ENCODE measurements around the gene TIMM17B. TPM values are rescaled to one million over a fixed set of nuclear protein-coding genes. Genes with fewer than 3 reads are reported as not detected.

Gene TIMM17B
- 10 to 100 TPM; 36.7 to 41.0 TPM for total RNA-seq
- 10 to 100 TPM; 29.5 to 36.0 (median 33.4) TPM for polyA plus RNA-seq (ENCODE audit: insufficient read length in 6 of 6)
- long read RNA-seq, donor 1, partial matches to known transcripts: 149 of 221 reads
- long read RNA-seq, donor 1, other reads (novel, unspliced or antisense): 66 of 221 reads
- long read RNA-seq, donor 2, partial matches to known transcripts: 123 of 185 reads
- long read RNA-seq, donor 2, other reads (novel, unspliced or antisense): 61 of 185 reads
- long read RNA-seq, donor 3, partial matches to known transcripts: 126 of 153 reads
- long read RNA-seq, donor 3, other reads (novel, unspliced or antisense): 24 of 153 reads
- long read RNA-seq, donor 4, partial matches to known transcripts: 59 of 62 reads
- long read RNA-seq, donor 4, other reads (novel, unspliced or antisense): 0 of 62 reads
- long read RNA-seq, donor 5, partial matches to known transcripts: 84 of 139 reads
- long read RNA-seq, donor 5, other reads (novel, unspliced or antisense): 51 of 139 reads
- long read RNA-seq, donor 6, transcript TIMM17B-204 (7 exons, 964 nt): major isoform, 5 of 149 reads
- long read RNA-seq, donor 6, partial matches to known transcripts: 113 of 149 reads
- long read RNA-seq, donor 6, other reads (novel, unspliced or antisense): 31 of 149 reads
- long read RNA-seq, donor 7, partial matches to known transcripts: 22 of 24 reads
- long read RNA-seq, donor 7, other reads (novel, unspliced or antisense): 0 of 24 reads
- long read RNA-seq, donor 8, partial matches to known transcripts: 17 of 17 reads
- long read RNA-seq, donor 8, other reads (novel, unspliced or antisense): 0 of 17 reads
- long read RNA-seq, donor 9: 0 reads
- long read RNA-seq, donor 10, transcript TIMM17B-204 (7 exons, 964 nt): major isoform, 7 of 86 reads
- long read RNA-seq, donor 10, partial matches to known transcripts: 72 of 86 reads
- long read RNA-seq, donor 10, other reads (novel, unspliced or antisense): 6 of 86 reads
- long read RNA-seq, donor 11, partial matches to known transcripts: 58 of 61 reads
- long read RNA-seq, donor 11, other reads (novel, unspliced or antisense): 0 of 61 reads
- long read RNA-seq, donor 12, partial matches to known transcripts: 67 of 135 reads
- long read RNA-seq, donor 12, other reads (novel, unspliced or antisense): 66 of 135 reads

- ATAC-seq (peak; percentile 97), DNase-seq (peak; percentile 91 to 94 (median 93))
- Histone ChIP-seq H3K9me3 (no peaks in the 10 kb centered on the region), H3K27me3 (no peaks in the 10 kb centered on the region), H3K27ac (peak within 1 kb of the TSS; percentile 83 to 93), H3K4me1 (peaks cover 0 to 19% of the 10 kb centered on the region in 2 donors), H3K36me3 (peaks cover 0 to 26% of the 10 kb centered on the region in 2 donors), H3K4me3 (peak within 1 kb of the TSS; percentile 39 to 62)
- no peak for TF ChIP-seq CTCF (IDR thresholded peaks at IDR 0.05)
- intact Hi-C loops (cut with DNase I): no loop called here
Measured at GRCh38 chrX:48897625-48898306, at the start of gene TIMM17B, which contains the start of gene PQBP1. TSS of gene TIMM17B (minus strand) at chrX:48897768. CDS start at chrX:48897749, 19 bp downstream. TSS of gene PQBP1 (plus strand) at chrX:48897930. CDS start at chrX:48898510, 580 bp downstream.

DNA sequence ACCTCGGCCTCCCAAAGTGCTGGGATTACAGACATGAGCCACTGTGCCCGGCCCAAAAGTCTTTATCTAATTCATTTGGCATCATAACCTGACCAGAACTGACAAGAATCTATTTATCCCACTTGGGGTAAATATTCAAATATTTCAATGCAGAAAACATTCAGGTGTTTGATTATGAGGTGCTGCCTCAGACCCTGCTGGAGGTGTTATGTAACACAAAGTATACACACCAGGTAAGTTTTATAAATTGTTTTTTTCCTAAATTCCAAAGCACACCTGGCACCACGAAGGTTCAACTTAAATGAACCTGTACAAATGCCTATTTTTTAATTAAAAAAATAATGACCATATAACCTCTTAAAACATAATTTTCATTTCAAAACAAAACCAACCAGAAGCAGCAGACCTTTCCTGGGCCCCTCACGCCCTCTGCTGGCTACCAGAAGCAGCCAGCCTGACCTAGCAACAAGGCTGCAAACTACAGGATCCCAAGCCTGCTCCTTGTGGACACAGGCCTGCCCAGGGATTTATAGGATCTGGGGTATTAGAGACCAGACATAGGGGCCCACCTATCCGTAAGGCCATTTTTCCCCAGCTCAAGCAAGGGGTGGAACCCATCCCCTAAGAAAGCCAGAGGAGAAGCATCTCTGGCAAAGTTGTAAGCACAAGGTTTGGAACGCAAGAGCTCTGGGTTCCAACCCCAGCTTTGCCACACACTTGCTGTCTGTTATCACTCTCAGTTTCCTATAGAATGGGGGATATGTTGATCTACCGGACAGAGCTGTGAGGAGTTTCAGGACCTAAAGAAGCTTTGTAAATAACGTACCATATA lies 48.2 kb upstream of the TIMM17B start:
- Histone ChIP-seq H3K4me1 (peaks cover 0 to 8% of the 10 kb centered on the region in 2 donors), H3K4me3 (no peak overlapping the region), H3K27me3 (no peaks in the 10 kb centered on the region), H3K9me3 (no peaks in the 10 kb centered on the region), H3K27ac (no peak overlapping the region), H3K36me3 (peaks cover 0 to 10% of the 10 kb centered on the region in 2 donors)
- peak; percentile 64 to 66 for TF ChIP-seq CTCF (IDR thresholded peaks at IDR 0.05)
- peak; percentile 86 for ATAC-seq
- peak; percentile 39 to 80 (median 52) for DNase-seq
- intact Hi-C loops (cut with DNase I): no loop called here

GRCh38 chrX:48942895-48943294 lies 45.3 kb upstream of the TIMM17B start:
- DNase-seq (no peak), ATAC-seq (no peak)
- Histone ChIP-seq H3K36me3 (peaks cover 0 to 4% of the 10 kb centered on the region in 2 donors), H3K27ac (no peak overlapping the region), H3K27me3 (no peaks in the 10 kb centered on the region), H3K9me3 (no peaks in the 10 kb centered on the region), H3K4me1 (peaks cover 0 to 34% of the 10 kb centered on the region in 2 donors), H3K4me3 (no peak overlapping the region)
- no peak for TF ChIP-seq CTCF (IDR thresholded peaks at IDR 0.05)
- intact Hi-C loops (cut with DNase I): no loop called here

DNA sequence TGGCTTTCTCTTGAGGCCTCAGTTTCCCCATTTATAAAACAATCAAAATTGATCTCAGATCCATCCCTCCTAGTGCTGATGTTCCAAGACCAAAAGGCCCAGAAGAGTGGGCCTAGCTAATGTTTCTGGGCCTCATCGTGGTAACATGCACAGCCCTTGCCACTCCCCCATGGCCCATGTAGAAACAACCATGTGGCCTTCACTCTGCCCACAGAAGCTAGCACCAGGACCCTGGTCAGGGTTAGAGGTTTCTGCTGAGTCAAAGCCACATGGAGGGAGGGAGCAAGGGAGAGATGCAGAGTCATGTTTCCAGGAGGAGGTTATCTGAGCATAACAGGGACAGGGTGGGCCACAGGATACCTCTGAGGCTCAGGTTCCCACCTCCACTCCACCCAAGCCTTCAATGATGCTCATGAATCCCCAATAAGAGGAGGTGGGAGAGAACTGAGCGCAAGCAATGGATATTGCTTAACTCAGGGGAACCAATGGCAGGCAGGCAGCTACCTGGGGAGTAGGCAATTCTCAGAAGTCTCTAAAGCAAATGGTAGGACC lies 42.9 kb upstream of the TIMM17B start:
- Histone ChIP-seq H3K4me3 (no peak overlapping the region), H3K36me3 (peaks cover 0 to 4% of the 10 kb centered on the region in 2 donors), H3K4me1 (peaks cover 4 to 57% of the 10 kb centered on the region in 2 donors), H3K27me3 (no peaks in the 10 kb centered on the region), H3K9me3 (no peaks in the 10 kb centered on the region), H3K27ac (peak overlapping the region in 1 of 2 donors; percentile 93)
- ATAC-seq (no peak), DNase-seq (no peak)
- TF ChIP-seq CTCF (IDR thresholded peaks at IDR 0.05): no peak
- intact Hi-C loops (cut with DNase I): no loop called here

All from left lung (tissue), 14 donors.